ENCODE measurements around the gene PTPN14.

Gene PTPN14

DNA sequence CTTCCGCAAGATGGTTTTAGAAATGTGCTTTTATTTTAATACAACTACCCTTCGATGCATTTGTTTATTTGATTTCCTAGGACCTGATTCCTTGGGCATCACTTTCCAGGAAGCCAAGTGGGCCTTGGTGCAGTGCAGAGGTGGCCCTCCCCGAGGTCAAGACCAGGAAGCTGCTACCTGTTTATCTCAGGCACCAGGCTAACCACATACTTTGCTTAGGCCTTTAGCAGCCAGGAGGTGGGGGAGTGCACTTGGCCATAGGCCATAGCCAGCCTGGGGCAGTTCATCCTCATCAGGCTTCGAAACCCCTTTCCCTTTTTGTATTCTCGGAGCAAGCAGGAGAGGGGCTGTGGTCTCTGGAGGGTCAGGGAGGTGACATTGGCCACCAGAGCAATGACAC, 225.0 kb downstream of the PTPN14 start:
- no peak for TF ChIP-seq POLR2A (IDR thresholded peaks at IDR 0.05; ENCODE audit: low read length)
- TF ChIP-seq GATA1 (IDR thresholded peaks at IDR 0.05; ENCODE audit: low read depth, low read length) = no peak
- no peak for DNase-seq

DNA sequence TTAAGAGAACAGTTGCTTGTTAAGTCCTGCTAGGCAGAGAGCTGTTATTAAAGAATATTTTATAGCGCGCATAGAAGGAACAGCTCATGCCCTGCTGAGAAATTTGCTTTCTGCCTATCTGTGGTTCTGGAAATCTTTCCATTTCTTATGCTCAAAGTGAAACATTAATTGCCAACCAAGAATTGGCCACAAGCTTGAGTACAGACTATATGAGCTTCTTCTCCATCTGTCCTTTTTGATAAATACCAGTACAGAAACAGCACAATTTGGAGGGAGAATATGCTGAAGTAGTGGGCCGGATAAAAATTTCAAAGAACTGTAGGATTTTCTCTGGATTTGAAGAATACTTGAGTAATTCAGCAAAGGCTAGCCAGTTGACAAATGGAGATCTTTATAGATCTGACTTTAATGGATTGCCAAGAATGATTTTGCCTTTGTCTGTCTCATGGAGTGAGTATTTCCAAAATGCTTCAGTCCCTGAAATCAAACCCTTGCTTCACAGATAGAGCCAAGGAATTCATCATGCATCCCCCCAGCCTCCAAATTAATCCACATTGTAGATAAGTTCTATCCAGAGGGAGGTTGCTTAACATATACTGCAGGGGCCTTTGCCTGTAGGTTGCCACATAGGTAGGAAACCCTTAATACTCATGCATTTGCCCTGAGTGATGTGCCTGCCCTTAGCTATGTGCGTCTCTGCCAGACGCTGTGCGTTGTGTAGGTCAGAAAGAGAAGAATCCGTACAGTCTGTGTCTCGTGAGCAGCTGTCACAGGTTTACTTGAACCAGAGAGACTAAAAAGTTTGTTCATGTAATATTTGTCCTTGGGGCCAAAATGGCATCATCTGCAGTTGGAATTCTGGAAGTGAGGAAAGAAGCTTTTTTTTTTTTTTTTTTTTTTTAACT, 226.3 kb downstream of the PTPN14 start:
- no peak for DNase-seq
- TF ChIP-seq GATA1 (IDR thresholded peaks at IDR 0.05; ENCODE audit: low read depth, low read length) (no peak), POLR2A (IDR thresholded peaks at IDR 0.05; ENCODE audit: low read length) (no peak)

DNA sequence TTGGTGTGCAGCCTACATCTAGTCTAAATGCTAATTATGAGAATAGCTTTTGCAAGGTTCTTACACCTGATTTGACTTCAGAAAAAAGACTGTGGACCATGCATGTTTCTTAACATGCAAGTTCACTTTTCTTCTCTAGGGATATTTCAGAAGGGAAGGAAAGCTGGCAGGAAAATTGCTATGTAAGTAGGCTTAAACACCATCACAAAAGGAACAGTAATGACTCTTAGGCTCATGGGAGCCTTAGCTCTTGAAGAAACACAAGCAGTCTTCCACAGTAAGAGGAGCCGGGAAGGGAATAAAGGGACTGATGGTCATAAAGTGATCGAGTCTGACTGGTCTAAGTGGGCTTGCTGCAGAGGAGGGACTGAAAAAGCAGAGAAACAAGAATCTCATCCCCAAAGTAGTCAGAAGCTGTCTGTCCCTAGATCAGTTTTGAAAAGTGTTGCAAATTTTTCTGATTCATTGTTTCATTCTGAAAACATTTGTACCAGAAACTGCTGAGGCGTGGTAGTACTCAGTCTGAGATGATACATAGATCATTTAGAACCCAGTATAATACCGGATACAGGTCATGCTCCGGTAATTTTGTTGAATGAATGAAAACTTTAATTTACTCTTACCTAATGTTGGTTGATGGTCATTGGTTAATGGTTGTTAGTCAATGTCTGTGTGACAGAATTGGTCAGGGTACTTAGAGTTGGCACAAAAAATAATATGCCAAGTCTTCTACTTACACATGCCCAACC, 229.5 kb downstream of the PTPN14 start:
- no peak for DNase-seq
- no peak for TF ChIP-seq POLR2A (IDR thresholded peaks at IDR 0.05; ENCODE audit: low read length)
- no peak for TF ChIP-seq GATA1 (IDR thresholded peaks at IDR 0.05; ENCODE audit: low read depth, low read length)

DNA sequence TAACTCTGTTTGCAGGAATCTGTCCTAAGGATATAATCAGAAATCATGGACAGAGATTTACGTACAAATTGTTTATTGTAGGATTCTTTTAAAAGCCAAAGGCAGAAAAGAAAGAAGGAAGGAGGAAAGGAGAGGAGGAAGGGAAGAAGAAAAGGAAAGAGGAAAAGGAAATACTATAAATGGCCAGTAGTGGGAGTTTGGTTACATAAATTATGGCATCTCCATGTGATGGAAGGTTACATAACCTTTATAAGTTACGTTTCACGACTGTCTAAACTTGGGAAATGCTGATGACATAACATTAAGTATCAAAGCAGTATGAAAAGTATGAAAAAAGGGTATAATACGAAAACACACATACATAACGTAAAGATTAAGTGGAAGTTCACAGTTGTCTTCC, 231.5 kb downstream of the PTPN14 start:
- TF ChIP-seq POLR2A (IDR thresholded peaks at IDR 0.05; ENCODE audit: low read length) = no peak
- TF ChIP-seq GATA1 (IDR thresholded peaks at IDR 0.05; ENCODE audit: low read depth, low read length) = no peak
- no peak for DNase-seq

DNA sequence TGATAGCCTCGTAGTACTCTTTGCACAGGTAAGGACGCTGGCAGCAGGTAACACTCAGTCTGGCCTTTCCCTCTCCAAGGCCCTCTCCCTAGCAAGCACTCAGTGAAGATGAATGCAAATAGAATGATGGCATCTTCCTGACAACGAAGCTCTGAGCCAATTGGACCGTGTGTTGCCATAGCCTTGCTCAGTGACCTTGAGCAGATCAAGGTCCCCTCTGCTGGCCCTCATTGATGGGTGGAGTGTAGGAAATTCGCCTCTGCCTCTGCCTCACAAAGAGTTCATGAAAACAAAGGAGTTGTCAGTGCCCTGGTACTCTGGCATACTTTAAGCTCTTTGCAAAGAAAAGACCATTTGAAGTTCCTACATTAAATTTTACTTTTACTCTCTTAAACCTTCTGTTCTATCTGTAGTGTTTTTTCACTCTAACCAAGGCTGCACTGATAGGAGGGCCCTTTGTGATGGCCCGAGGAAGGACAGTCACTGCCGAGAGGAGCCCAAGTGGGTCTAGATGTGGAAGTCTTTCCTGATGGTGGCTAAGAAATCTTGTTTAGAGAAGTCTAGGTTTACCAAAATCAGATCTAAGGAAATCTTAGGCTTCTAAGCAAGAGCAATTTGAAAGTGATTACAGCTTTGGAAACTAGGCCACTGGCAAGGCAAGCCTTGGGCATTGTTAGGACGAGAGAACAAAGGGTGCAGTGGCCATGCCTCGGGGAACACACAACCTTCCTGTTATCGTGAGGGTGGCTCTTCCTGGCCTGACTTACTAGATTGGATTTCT, 232.3 kb downstream of the PTPN14 start:
- no peak for TF ChIP-seq POLR2A (IDR thresholded peaks at IDR 0.05; ENCODE audit: low read length)
- no peak for TF ChIP-seq GATA1 (IDR thresholded peaks at IDR 0.05; ENCODE audit: low read depth, low read length)
- no peak for DNase-seq

DNA sequence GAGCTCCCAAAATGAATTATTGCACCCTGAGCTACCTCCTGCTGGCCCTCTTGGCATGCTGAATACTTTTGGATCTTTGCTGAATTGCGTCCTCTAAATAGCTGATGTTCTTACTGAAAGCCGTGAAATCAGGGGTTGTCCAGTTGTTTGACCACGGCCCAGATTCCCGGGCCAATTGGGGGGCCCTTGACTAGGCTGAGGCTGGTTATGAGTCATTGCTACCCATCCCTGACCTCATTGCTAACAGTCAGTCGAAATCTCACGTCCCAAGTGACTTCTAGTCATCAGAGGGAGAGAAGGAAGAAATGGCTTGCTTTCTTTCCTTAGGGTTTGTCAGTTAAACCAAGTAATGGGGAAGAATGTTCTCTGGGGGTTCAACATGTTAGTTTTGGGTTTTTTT, 233.0 kb downstream of the PTPN14 start:
- no peak for TF ChIP-seq GATA1 (IDR thresholded peaks at IDR 0.05; ENCODE audit: low read depth, low read length)
- no peak for TF ChIP-seq POLR2A (IDR thresholded peaks at IDR 0.05; ENCODE audit: low read length)
- no peak for DNase-seq

DNA sequence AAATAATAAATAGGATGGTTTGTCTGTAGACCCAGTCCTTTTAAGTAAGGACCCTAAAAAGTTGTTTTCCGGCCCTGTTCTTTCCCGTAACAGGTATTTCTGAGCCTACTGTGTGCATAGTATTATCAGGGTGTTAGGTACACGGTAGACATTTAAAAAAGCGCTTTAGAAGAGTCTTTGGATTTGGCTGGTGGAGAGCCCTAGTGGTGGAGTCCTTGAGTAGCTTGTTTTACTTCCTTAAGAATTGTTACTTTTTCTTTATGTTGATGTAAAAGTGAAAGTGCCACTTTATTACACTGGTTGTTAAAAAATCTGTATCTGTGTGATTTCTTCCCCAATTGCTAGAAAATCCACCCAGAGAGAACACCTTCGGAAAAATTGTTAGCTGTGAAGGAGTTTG, 233.7 kb downstream of the PTPN14 start:
- TF ChIP-seq GATA1 (IDR thresholded peaks at IDR 0.05; ENCODE audit: low read depth, low read length) (no peak), POLR2A (IDR thresholded peaks at IDR 0.05; ENCODE audit: low read length) (no peak)
- no peak for DNase-seq

DNA sequence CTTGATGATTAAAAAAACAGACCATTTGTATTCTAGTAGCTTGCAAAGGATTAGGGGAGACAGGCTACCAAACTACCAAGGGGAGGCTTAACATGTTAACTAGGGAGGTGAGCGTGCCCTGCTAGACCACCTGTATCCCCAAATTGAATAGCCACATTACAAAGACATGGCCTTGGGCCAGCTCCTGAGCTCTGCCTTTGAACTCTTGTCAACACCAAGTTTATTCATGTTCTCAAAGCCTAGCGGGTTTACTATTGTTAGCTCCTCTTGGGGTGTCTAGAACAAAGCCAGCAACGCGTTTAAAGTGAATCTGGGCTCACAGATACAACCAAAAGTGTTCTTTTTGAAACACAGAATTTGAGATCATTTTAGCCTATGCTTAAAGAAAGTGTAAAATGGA, 234.1 kb downstream of the PTPN14 start:
- TF ChIP-seq GATA1 (IDR thresholded peaks at IDR 0.05; ENCODE audit: low read depth, low read length) (no peak), POLR2A (IDR thresholded peaks at IDR 0.05; ENCODE audit: low read length) (no peak)
- no peak for DNase-seq

DNA sequence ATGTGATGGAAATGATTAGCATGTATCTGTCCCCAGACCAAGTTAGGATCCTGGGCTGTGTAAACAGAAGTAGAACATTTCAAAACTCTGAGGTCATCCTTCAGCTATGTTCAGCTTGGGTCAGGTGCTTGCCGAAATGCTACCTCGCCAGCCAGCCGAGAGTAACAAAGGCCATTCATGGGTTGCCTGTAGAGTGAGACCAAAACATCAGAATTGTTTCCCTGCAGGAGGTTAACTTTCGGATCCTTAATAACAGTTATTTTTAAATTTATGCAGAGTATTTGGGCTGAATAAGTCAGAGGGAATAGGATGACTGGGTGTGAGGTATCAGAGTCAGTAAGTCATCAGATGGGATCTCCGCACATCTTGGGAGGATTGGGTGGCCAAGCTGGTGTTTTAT, 234.8 kb downstream of the PTPN14 start:
- TF ChIP-seq GATA1 (IDR thresholded peaks at IDR 0.05; ENCODE audit: low read depth, low read length) (no peak), POLR2A (IDR thresholded peaks at IDR 0.05; ENCODE audit: low read length) (no peak)
- no peak for DNase-seq

DNA sequence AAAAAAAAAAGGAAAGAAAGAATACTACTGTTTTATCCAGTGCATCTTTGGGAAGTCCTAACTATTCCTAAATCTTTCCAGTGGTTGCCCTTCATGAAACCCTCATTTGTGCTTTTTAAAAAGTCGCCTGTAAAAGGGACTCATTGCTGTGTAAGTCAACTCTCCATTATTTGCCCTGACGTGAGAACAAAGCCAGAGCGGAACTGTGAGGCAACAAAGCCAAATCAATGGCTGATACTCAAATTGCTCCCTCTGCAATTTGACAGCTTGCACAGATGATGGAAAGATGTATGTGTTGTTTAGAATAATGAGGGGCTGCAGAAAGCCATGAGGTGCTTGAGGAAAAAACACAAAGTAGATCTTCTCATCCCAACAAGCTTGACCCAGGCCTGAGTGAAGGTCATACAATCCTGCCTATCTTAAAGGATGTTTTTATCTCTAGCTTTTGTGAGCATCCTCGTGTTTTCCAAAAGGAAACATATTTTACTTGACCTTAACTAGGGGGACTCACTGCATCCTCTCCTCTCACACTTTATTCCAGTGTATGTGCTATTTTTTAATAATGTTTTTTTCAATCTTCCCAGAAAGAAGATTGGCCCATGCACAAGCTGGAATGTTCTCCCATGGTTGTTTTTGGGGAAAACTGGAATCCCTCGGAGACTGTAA, 237.1 kb downstream of the PTPN14 start:
- TF ChIP-seq GATA1 (IDR thresholded peaks at IDR 0.05; ENCODE audit: low read depth, low read length) = no peak
- no peak for DNase-seq

DNA sequence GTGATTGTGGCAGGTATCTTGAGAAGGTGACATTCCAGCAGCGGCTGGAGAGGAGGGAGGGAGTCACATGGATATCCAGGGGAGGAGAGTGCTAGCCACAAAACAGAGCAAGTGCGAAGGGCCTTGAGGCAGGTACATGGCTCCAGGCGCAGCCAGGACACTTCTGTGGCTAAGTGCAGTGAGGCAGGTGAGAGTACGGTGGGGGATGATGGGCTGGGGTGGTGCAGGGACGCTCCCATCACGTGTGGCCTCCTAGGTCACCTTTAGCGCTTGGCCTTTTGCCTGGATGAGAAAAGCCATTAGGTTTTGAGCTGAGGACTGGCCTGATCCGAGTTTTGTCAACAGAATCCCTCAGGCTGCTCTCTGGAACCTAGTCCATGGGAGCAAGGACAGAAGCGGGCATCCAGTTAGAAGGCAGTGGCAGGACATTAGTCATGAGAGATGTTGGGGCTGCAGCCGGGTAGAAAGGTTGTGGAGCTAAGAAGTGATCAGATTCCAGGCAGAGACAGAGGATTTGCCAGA, 238.8 kb downstream of the PTPN14 start:
- TF ChIP-seq POLR2A (IDR thresholded peaks at IDR 0.05; ENCODE audit: low read length) = no peak
- no peak for TF ChIP-seq GATA1 (IDR thresholded peaks at IDR 0.05; ENCODE audit: low read depth, low read length)
- no peak for DNase-seq

DNA sequence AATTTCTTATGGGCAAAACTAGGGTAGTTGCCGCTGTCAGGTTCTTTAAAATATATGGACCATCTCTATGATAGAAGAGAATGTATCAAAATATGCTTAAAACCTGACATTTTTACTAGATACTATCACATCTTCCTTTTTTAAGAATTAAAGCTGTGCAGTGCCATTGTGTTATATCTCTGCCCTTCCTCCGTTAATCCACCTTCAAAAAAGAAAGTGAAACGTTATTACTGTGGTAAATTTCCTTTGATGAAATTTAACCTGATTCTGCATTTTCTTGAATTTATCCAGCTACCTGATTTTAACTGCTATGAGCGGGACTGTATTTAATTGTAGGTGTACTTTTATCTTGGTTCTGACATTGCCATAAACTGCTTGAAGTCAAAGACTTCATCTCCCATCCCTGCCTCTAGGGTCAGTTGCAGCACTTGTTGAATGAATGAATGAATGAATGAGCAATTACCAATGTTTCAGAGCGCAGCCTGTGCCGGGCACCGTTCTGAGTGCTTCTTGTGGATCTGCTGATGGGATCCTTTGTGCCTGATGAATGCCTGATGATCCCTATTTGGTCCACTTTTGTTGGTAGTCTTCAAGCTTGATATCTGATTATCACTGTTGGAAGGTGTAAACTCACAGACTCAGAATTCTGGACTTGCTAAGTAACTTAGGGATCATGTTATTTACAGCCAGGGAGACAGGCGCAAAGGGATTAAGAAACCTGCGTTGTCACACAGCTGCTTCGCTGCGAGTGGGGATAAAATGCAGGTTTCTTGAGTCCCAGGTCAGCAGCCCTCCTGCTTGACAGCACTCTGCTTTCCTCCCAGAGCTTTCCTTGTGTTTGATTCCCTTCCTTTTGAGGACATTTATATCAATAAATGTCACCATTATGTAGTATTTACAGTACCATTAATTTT, 240.4 kb downstream of the PTPN14 start:
- no peak for TF ChIP-seq POLR2A (IDR thresholded peaks at IDR 0.05; ENCODE audit: low read length)
- no peak for TF ChIP-seq GATA1 (IDR thresholded peaks at IDR 0.05; ENCODE audit: low read depth, low read length)
- no peak for DNase-seq
